K562 (cell line): ENCODE results near the gene ITPRIP. TPM values are rescaled to one million over a fixed set of nuclear protein-coding genes. Genes with fewer than 3 reads are reported as not detected.
A peak's percentile ranks its signal among the peaks of the same experiment; 100 is the strongest.

ENCODE experiments used
- ATF1 ChIP-seq, 2 experiments: fragments of 450-650 bp in 1 of 2; IDR thresholded peaks; 2 replicates each; pipeline ENCODE4 v1.6.1; 2016; ENCODE audit warnings: missing compliant biosample characterization in 1 of 2, missing genetic modification characterization in 1 of 2
- BRF1 ChIP-seq: IDR thresholded peaks from 3 replicates; pipeline ENCODE4 v1.6.1; 2011; ENCODE audit warnings: borderline replicate concordance, mild to moderate bottlenecking; ENCODE audit not compliant: insufficient read length; ENCODE audit errors: extremely low read depth
- CBFA2T3 ChIP-seq: fragments of 450-650 bp; IDR thresholded peaks from 2 replicates; pipeline ENCODE4 v1.6.1; 2017
- CBX3 ChIP-seq, 2 experiments: IDR thresholded peaks; 1 replicate in 1 of 2; 2 replicates in 1 of 2; pipeline ENCODE4 v1.6.1; 2012; ENCODE audit warnings: inconsistent platforms in 2 of 2, low read length in 2 of 2, borderline replicate concordance in 1 of 2, control low read depth in 1 of 2
- COPS2 ChIP-seq: fragments of 450-650 bp; conservative IDR thresholded peaks from 2 replicates; pipeline ENCODE4 v1.6.1; 2016; ENCODE audit warnings: mild to moderate bottlenecking, moderate library complexity
- EWSR1 ChIP-seq: fragments of 450-650 bp; IDR thresholded peaks from 2 replicates; pipeline ENCODE4 v1.6.1; 2018; ENCODE audit warnings: borderline replicate concordance, mild to moderate bottlenecking, low read depth, moderate library complexity; ENCODE audit not compliant: partially characterized antibody
- FOXP1 ChIP-seq: sonication (generic); formaldehyde crosslinking; IDR thresholded peaks from 2 replicates; pipeline ENCODE4 v1.8.0; 2022; ENCODE audit warnings: mild to moderate bottlenecking, missing genetic modification reagents
- GABPA ChIP-seq: fragments of 200-800 bp; sonication (Bioruptor generic); conservative IDR thresholded peaks from 2 replicates; pipeline ENCODE4 v1.6.1; 2016; ENCODE audit warnings: low read depth, missing genetic modification characterization, missing compliant biosample characterization
- HLTF ChIP-seq: fragments of 450-650 bp; IDR thresholded peaks from 2 replicates; pipeline ENCODE4 v1.6.1; 2016
- ILF3 ChIP-seq: fragments of 450-650 bp; IDR thresholded peaks from 2 replicates; pipeline ENCODE4 v1.6.1; 2018; ENCODE audit warnings: antibody characterized with exemption, mild to moderate bottlenecking, moderate library complexity, borderline replicate concordance
- KAT8 ChIP-seq: fragments of 450-650 bp; IDR thresholded peaks from 2 replicates; pipeline ENCODE4 v1.6.1; 2016; ENCODE audit warnings: low read depth, mild to moderate bottlenecking
- MAZ ChIP-seq, 2 experiments: fragments of 450-650 bp in 1 of 2; sonication (generic) in 1 of 2; formaldehyde crosslinking; IDR thresholded peaks in 1 of 2; conservative IDR thresholded peaks in 1 of 2; 2 replicates each; pipeline versions ENCODE4 v1.4.0 to v1.5.0; 2020; ENCODE audit warnings: mild to moderate bottlenecking in 1 of 2, missing genetic modification reagents in 1 of 2
- NCOA4 ChIP-seq: fragments of 450-650 bp; IDR thresholded peaks from 2 replicates; pipeline ENCODE4 v1.6.1; 2018; ENCODE audit warnings: mild to moderate bottlenecking; ENCODE audit not compliant: partially characterized antibody
- NFIC ChIP-seq: fragments of 450-650 bp; IDR thresholded peaks from 2 replicates; pipeline ENCODE4 v1.6.1; 2017; ENCODE audit warnings: mild to moderate bottlenecking, inconsistent platforms
- POU5F1 ChIP-seq: fragments of 150-350 bp; IDR thresholded peaks from 2 replicates; pipeline ENCODE4 v1.6.1; 2014; ENCODE audit warnings: borderline replicate concordance, low read length, low read depth, mild to moderate bottlenecking; ENCODE audit not compliant: partially characterized antibody
- RBM14 ChIP-seq: fragments of 200-400 bp; formaldehyde crosslinking; IDR thresholded peaks from 2 replicates; pipeline ENCODE4 v1.6.1; 2018; ENCODE audit warnings: low read depth, mild to moderate bottlenecking, low read length, moderate library complexity, borderline replicate concordance; ENCODE audit not compliant: insufficient read depth
- RNF219 ChIP-seq: fragments of 250-450 bp; sonication (Bioruptor Pico); IDR thresholded peaks from 2 replicates; pipeline ENCODE4 v1.5.0; 2022; ENCODE audit warnings: mild to moderate bottlenecking
- TAF1 ChIP-seq: IDR thresholded peaks from 2 replicates; pipeline ENCODE4 v1.6.1; 2011; ENCODE audit warnings: mild to moderate bottlenecking, low read length, moderate library complexity; ENCODE audit not compliant: insufficient read depth, control insufficient read depth, severe bottlenecking; ENCODE audit errors: extremely low read depth
- TBP ChIP-seq: optimal IDR thresholded peaks from 2 replicates; pipeline ENCODE3; 2011; ENCODE audit warnings: low read depth, low read length, improper control_type of control experiment
- ZBTB1 ChIP-seq: sonication (generic); formaldehyde crosslinking; IDR thresholded peaks from 2 replicates; pipeline ENCODE4 v1.8.1; 2023; ENCODE audit warnings: missing genetic modification reagents, low read depth, mild to moderate bottlenecking, borderline replicate concordance
- ZNF124 ChIP-seq: sonication (generic); formaldehyde crosslinking; IDR thresholded peaks from 2 replicates; pipeline ENCODE4 v1.8.1; 2022; ENCODE audit warnings: missing genetic modification reagents
- ZNF253 ChIP-seq: fragments of 250-450 bp; sonication (Bioruptor Pico); conservative IDR thresholded peaks from 2 replicates; pipeline ENCODE4 v1.6.1; 2021; ENCODE audit warnings: mild to moderate bottlenecking
- ZNF3 ChIP-seq: fragments of 250-450 bp; sonication (Bioruptor Pico); IDR thresholded peaks from 2 replicates; pipeline ENCODE4 v1.5.0; 2021; ENCODE audit warnings: mild to moderate bottlenecking, moderate library complexity
- ZNF384 ChIP-seq: IDR thresholded peaks from 2 replicates; pipeline ENCODE4 v1.6.1; 2012; ENCODE audit warnings: low read depth, low read length, improper control_type of control experiment
- ZSCAN29 ChIP-seq: fragments of 450-650 bp; IDR thresholded peaks from 2 replicates; pipeline ENCODE4 v1.6.1; 2017
- polyA plus RNA-seq, 8 experiments: library from polyadenylated mRNA; depleted of rRNA in 4 of 8; stranded (reverse) in 5 of 8; unstranded in 3 of 8; fragments of >200 nt; fragmentation: Nextera tagmentation in 2 of 8; fragmentation: Illumina TruSeq in 1 of 8; extraction: Ambion mirVana in 2 of 8; extraction: Trizol in 1 of 8; gene quantifications; 2 replicates each; pipeline versions ENCODE4 v1.2.1 to v1.2.3, GENCODE V29; 2011 to 2014; ENCODE audit warnings: inconsistent platforms in 1 of 8, missing spikeins in 1 of 8
- total RNA-seq, 7 experiments: library from RNA; depleted of rRNA in 6 of 7; stranded (reverse); fragments of >200 nt in 6 of 7; fragmentation: Illumina TruSeq in 2 of 7; extraction: Trizol in 2 of 7; gene quantifications; 2 replicates each; pipeline versions ENCODE4 v1.2.1 to v1.2.3, GENCODE V29; 2011 to 2021; ENCODE audit warnings: low replicate concordance in 1 of 7
- TF ChIP-seq, protein P1 (sequence below): fragments of 250-450 bp; sonication (Bioruptor Pico); IDR thresholded peaks from 2 replicates; pipeline ENCODE4 v1.4.0; 2020; ENCODE audit warnings: borderline replicate concordance

ITPRIP gene
- total and polyA plus RNA-seq, 9 of the 15 experiments (the other 6 are each of a cell fraction or from before 2014, with no cell fraction given): 4.4 to 28.5 (median 10.9) TPM

GRCh38 chr10:104337985-104338735 lies at the start of gene ITPRIP (continued):
- TF ChIP-seq RBM14: 0 out of 2 replicates have a peak, but pooled peaks have one; percentile 25
- no peak for TF ChIP-seq COPS2
- TF ChIP-seq ATF1 (CRISPR knock-in tag; IDR thresholded peaks at IDR 0.05): no peak
- TF ChIP-seq ATF1 (tag; IDR thresholded peaks at IDR 0.05): peak; percentile 34; the same call in 1 of the 2 replicates
- no peak for TF ChIP-seq BRF1
- no peak for TF ChIP-seq RNF219
- TF ChIP-seq MAZ (CRISPR knock-in tag; conservative IDR thresholded peaks at IDR 0.05 in 1 of 2, IDR thresholded peaks at IDR 0.05 in 1 of 2): peak; percentile 29 to 43; a peak in 1 of 4 replicates
- peak; percentile 79 for TF ChIP-seq ZBTB1 (CRISPR knock-in tag)
- no peak for TF ChIP-seq KAT8
- TF ChIP-seq GABPA (tag): no peak
- TF ChIP-seq HLTF: no peak
- peak; percentile 60 for TF ChIP-seq TBP
- no peak for TF ChIP-seq ZSCAN29
- no peak for TF ChIP-seq ZNF253 (CRISPR knock-in tag)
- no peak for TF ChIP-seq POU5F1
- peak; percentile 55 for TF ChIP-seq TAF1
- TF ChIP-seq ZNF384: no peak
- no peak for TF ChIP-seq ZNF3
- no peak for TF ChIP-seq CBFA2T3
- 0 out of 2 replicates have a peak, but pooled peaks have one; percentile 25 for TF ChIP-seq NFIC
- no peak for TF ChIP-seq EWSR1
- no peak for TF ChIP-seq ILF3
- TF ChIP-seq, protein P1, sequence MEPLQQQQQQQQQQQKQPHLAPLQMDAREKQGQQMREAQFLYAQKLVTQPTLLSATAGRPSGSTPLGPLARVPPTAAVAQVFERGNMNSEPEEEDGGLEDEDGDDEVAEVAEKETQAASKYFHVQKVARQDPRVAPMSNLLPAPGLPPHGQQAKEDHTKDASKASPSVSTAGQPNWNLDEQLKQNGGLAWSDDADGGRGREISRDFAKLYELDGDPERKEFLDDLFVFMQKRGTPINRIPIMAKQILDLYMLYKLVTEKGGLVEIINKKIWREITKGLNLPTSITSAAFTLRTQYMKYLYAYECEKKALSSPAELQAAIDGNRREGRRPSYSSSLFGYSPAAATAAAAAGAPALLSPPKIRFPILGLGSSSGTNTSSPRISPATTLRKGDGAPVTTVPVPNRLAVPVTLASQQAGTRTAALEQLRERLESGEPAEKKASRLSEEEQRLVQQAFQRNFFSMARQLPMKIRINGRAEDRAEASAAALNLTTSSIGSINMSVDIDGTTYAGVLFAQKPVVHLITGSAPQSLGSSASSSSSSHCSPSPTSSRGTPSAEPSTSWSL (CRISPR knock-in tag): no peak
- no peak for TF ChIP-seq ZNF124
- no peak for TF ChIP-seq FOXP1 (CRISPR knock-in tag)
- no peak for TF ChIP-seq NCOA4
- TF ChIP-seq CBX3 (IDR thresholded peaks at IDR 0.05; ENCODE audit: borderline replicate concordance in 1 of 2, low read length in 2 of 2): no peak
